PC-3 (cell line): ENCODE measurements around the gene NPLOC4.

Experiments used
- EZH2 ChIP-seq: fragments of 300-600 bp; sonication (generic); IDR thresholded peaks from one replicate; pipeline ENCODE4 v1.6.1; 2017; ENCODE audit warnings: antibody characterized with exemption, mild to moderate bottlenecking, low read length; ENCODE audit not compliant: unreplicated experiment
- EZH2phosphoT487 ChIP-seq: fragments of 300-600 bp; sonication (generic); IDR thresholded peaks from 2 replicates; pipeline ENCODE4 v1.6.1; 2018; ENCODE audit warnings: mild to moderate bottlenecking, antibody characterized with exemption, low read length, borderline replicate concordance
- TF ChIP-seq, protein P1 (sequence below): fragments of 300-600 bp; sonication (generic); conservative IDR thresholded peaks from 2 replicates; pipeline ENCODE4 v1.5.1; 2017; ENCODE audit warnings: antibody characterized with exemption, low read depth, mild to moderate bottlenecking, low read length

DNA sequence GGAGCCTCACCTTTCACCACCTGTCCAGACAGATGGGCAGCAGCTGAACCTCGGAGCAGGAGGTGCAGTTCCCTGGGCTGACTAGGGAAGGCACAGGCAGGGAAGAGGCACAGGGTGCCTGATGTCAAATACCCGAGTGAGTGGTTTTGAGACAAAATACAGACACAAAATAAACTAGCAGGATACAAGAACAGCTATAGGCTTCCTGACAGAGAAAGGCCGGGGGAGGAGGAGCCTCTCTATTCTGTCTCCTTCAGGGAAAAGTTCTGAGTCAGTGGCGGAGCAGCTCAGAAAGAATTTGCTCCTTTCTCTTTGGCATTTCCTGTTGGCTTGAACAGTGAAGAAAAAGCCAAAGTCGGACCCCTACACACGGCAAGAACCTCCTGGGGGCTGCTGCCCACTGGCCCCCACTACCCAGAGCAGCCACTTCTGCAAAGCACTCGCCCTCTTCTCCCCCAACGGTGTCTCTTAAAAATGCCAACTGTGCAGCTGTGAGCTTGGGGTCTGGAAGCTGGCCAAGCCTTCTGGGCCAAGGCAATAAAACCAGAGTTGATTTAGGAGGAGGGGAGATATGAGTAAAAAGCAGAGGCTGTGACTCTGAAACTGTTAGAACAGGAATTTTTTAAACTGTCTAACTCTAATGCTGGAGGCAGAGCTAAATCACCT lies 70.3 kb downstream of the NPLOC4 start:
- TF ChIP-seq, protein P1, sequence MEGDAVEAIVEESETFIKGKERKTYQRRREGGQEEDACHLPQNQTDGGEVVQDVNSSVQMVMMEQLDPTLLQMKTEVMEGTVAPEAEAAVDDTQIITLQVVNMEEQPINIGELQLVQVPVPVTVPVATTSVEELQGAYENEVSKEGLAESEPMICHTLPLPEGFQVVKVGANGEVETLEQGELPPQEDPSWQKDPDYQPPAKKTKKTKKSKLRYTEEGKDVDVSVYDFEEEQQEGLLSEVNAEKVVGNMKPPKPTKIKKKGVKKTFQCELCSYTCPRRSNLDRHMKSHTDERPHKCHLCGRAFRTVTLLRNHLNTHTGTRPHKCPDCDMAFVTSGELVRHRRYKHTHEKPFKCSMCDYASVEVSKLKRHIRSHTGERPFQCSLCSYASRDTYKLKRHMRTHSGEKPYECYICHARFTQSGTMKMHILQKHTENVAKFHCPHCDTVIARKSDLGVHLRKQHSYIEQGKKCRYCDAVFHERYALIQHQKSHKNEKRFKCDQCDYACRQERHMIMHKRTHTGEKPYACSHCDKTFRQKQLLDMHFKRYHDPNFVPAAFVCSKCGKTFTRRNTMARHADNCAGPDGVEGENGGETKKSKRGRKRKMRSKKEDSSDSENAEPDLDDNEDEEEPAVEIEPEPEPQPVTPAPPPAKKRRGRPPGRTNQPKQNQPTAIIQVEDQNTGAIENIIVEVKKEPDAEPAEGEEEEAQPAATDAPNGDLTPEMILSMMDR = no peak
- no peak for TF ChIP-seq EZH2
- no peak for TF ChIP-seq EZH2phosphoT487
